Panc1 (cell line): ENCODE results near the gene NOX3. TPM values are rescaled to one million over a fixed set of nuclear protein-coding genes. Genes with fewer than 3 reads are reported as not detected.

ENCODE experiments used
- ATAC-seq: fragments of 200-7000 bp; cut with Tn5 transposase; 2 replicates; pipeline ENCODE4 v1.9.1; 2020; ENCODE audit warnings: mild to moderate bottlenecking, moderate library complexity
- BruUV-seq: library from RNA; stranded (reverse); fragments of 400-500 nt; replicated peaks from 2 replicates; lab custom pipeline; 2021; lab: Mats Ljungman, UMichigan
- CTCF ChIA-PET: fragments of 300-600 bp; sonication (Branson Sonifier 250); formaldehyde crosslinking; loops from one replicate; lab custom pipeline; 2022; ENCODE audit warnings: antibody characterized with exemption; lab: Charles Lee
- POLR2A ChIA-PET: fragments of 300-600 bp; sonication (Branson Sonifier 250); formaldehyde crosslinking; loops from one replicate; lab custom pipeline; 2022; ENCODE audit warnings: antibody characterized with exemption; lab: Charles Lee
- DNase-seq: peaks from one replicate; pipeline ENCODE4 v3.0.0-alpha.2; 2010; ENCODE audit warnings: low read depth, low spot score
- H3K27ac ChIP-seq: 2 replicates; pipeline ENCODE4 v1.5.1; 2011; ENCODE audit warnings: mild to moderate bottlenecking, low read length, inconsistent platforms
- H3K27me3 ChIP-seq: fragments of 200-500 bp; sonication (Bioruptor generic); 2 replicates; pipeline ENCODE4 v1.6.0; 2014; ENCODE audit warnings: low read length, inconsistent platforms; ENCODE audit not compliant: control insufficient read depth, insufficient read depth
- H3K36me3 ChIP-seq: fragments of 200-500 bp; sonication (Bioruptor generic); 2 replicates; pipeline ENCODE4 v1.5.1; 2014; ENCODE audit warnings: inconsistent platforms, mild to moderate bottlenecking, low read length, moderate library complexity; ENCODE audit not compliant: control insufficient read depth, insufficient read depth
- H3K4me1 ChIP-seq: 2 replicates; pipeline ENCODE4 v1.5.1; 2011; ENCODE audit warnings: inconsistent platforms, mild to moderate bottlenecking, low read length, moderate library complexity; ENCODE audit not compliant: control insufficient read depth, insufficient read depth
- H3K4me3 ChIP-seq, 2 experiments: 2 replicates each; pipeline ENCODE4 v1.5.1; 2011 to 2012; ENCODE audit warnings: low read depth in 2 of 2, low read length in 2 of 2, mild to moderate bottlenecking in 2 of 2, inconsistent platforms in 1 of 2, moderate library complexity in 1 of 2
- H3K9me3 ChIP-seq: fragments of 200-500 bp; sonication (Bioruptor generic); 2 replicates; pipeline ENCODE4 v1.5.1; 2014; ENCODE audit warnings: low read depth, mild to moderate bottlenecking, inconsistent platforms, low read length, moderate library complexity; ENCODE audit not compliant: control insufficient read depth, insufficient read depth
- CTCF ChIP-seq: fragments of 450-650 bp; IDR thresholded peaks from 2 replicates; pipeline ENCODE4 v1.5.1; 2017; ENCODE audit warnings: mild to moderate bottlenecking
- POLR2AphosphoS5 ChIP-seq: IDR thresholded peaks from 2 replicates; pipeline ENCODE4 v1.6.1; 2012; ENCODE audit warnings: mild to moderate bottlenecking, low read depth, low read length, moderate library complexity
- REST ChIP-seq, 2 experiments: IDR thresholded peaks; 2 replicates each; pipeline ENCODE4 v1.6.1; 2011 to 2012; ENCODE audit warnings: low read depth in 2 of 2, control low read depth in 1 of 2, low read length in 1 of 2, mild to moderate bottlenecking in 1 of 2, moderate library complexity in 1 of 2; ENCODE audit not compliant: insufficient read depth in 1 of 2
- SIN3A ChIP-seq: IDR thresholded peaks from 2 replicates; pipeline ENCODE4 v1.6.1; 2012; ENCODE audit warnings: low read depth, mild to moderate bottlenecking, low read length, moderate library complexity, borderline replicate concordance; ENCODE audit not compliant: insufficient read depth
- TCF7L2 ChIP-seq: IDR thresholded peaks from 2 replicates; pipeline ENCODE4 v1.6.1; 2011; ENCODE audit warnings: mild to moderate bottlenecking, low read depth, low read length, inconsistent platforms
- in situ Hi-C: cut with HindIII; loops from 2 replicates; pipeline ENCODE4 v1.10.0; 2016; ENCODE audit warnings: low sequenced_read_pairs, low pct_unique_long_range_greater_than_20kb
- intact Hi-C: fragments of 100-400 bp; cut with micrococcal nuclease; formaldehyde crosslinking; loops from one replicate; pipeline ENCODE4 v1.10.0; 2022; ENCODE audit not compliant: unreplicated experiment
- total RNA-seq: library from RNA; stranded (reverse); gene quantifications from one replicate; pipeline ENCODE4 v1.2.1, GENCODE V29; 2021; ENCODE audit not compliant: unreplicated experiment

The NOX3 gene
- total RNA-seq, 1 experiment from 2014 or later: not detected

DNA sequence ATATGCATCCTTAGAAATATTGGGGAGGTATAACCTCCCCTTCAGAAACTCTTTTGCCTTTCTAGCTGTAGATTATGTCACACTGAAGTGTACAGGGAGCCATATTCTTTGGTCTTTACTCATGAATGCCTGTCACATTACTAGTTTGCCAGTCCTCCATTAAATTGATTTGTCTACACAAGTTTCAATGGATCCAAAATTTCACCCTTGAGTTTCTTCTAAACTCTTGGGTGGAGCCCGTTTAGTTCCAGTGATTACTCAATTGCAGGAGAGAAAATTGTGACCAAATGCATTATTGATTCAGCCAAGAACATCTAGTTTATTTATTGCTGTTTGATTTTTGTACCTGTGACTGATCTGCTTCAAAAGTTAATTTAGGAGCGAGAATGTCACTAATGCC is 81.0 kb downstream of the NOX3 start:
- Histone ChIP-seq H3K27me3 (no peaks in the 10 kb centered on the region), H3K4me1 (no peaks in the 10 kb centered on the region), H3K27ac (no peak overlapping the region), H3K9me3 (no peaks in the 10 kb centered on the region), H3K36me3 (no peaks in the 10 kb centered on the region), H3K4me3 (no peak overlapping the region)
- ChIA-PET CTCF (no interaction called here), POLR2A (no interaction called here)
- DNase-seq: no peak
- no peak for ATAC-seq
- BruUV-seq: no TSS peak
- intact Hi-C loops (no loop called here), in situ Hi-C loops (no loop called here)
- TF ChIP-seq POLR2AphosphoS5 (no peak), CTCF (no peak), REST (IDR thresholded peaks at IDR 0.05; ENCODE audit: insufficient read depth in 1 of 2, low read depth in 2 of 2, low read length in 1 of 2) (no peak), SIN3A (no peak), TCF7L2 (no peak)

GRCh38 chr6:155373276-155373675 is 82.4 kb downstream of the NOX3 start:
- intact Hi-C loops: no loop called here
- POLR2A ChIA-PET: no interaction called here
- in situ Hi-C loops: no loop called here

More at GRCh38 chr6:155373276-155373675, 82.4 kb downstream of the NOX3 start:
- TF ChIP-seq REST (IDR thresholded peaks at IDR 0.05; ENCODE audit: insufficient read depth in 1 of 2, low read depth in 2 of 2, low read length in 1 of 2) (no peak), TCF7L2 (no peak), POLR2AphosphoS5 (no peak), CTCF (no peak), SIN3A (no peak)
- Histone ChIP-seq H3K36me3 (no peaks in the 10 kb centered on the region), H3K9me3 (no peaks in the 10 kb centered on the region), H3K27ac (no peak overlapping the region), H3K4me3 (no peak overlapping the region), H3K27me3 (no peaks in the 10 kb centered on the region), H3K4me1 (no peaks in the 10 kb centered on the region)
- no TSS peak for BruUV-seq
- CTCF ChIA-PET: no interaction called here
- DNase-seq (no peak), ATAC-seq (no peak)
